NCI-H128 (cell line): Measurements from ENCODE around the gene HTRA1.

Source experiments
- DNase-seq: peaks from one replicate; lab custom pipeline; 2025; ENCODE audit not compliant: unreplicated experiment; lab: John Stamatoyannopoulos, UW

Gene HTRA1

DNA sequence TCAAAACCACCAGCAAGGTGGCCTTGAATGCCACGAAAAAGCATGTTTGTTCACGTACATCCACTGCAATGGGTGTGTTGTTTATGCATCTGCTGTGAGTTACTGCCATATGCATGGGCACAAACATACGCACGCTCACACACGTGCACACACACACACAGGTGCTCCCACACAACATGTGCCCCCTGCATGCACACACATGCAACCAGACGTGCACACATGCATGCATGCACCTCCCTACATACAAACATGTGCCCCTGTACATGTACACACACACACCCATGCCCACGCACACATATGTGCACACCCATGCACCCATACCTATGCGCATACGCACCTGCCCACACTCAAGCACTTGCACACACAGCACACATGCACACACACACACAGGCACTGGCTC is 89.1 kb downstream of the HTRA1 start:
- no peak for DNase-seq

DNA sequence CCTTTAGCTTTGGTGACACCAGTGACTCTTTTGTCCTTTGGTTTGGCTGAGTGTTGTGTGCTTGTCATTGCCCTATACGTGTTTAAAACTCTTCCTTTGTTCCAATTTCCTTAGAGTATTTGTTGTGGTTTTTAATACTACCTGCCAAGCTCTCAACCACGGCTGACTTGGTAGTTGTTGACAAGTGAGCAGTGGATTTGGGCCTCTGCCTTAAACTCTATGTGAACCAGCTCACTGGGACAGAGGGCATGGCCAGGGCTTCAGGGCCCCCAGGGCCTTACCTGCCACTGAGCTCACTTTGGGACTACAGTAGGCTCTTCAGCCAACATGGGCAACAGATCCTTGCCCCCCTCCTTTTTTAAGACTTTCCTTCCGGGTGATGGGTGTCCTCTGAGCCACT is 89.6 kb downstream of the HTRA1 start:
- DNase-seq, result no peak

DNA sequence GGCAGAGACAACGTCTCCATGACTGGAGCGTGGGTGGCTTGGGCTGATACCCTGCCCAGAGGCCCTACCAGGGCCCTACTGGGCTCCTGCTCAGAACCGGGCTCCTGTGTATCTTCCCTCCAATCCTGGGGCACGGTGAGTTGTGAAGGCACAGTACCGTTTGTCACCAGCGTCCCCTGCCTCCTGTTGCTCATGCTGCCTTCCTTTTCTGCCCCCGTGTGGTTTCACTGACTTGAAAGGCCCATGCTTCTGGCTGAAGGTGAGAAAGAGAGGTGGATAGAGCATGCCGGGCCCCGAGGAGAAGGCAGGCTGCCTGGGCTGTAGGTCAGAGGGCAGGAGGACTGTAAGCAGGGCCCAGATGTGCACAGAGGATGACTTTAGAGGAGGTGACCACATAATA is 90.1 kb downstream of the HTRA1 start:
- no peak for DNase-seq

DNA sequence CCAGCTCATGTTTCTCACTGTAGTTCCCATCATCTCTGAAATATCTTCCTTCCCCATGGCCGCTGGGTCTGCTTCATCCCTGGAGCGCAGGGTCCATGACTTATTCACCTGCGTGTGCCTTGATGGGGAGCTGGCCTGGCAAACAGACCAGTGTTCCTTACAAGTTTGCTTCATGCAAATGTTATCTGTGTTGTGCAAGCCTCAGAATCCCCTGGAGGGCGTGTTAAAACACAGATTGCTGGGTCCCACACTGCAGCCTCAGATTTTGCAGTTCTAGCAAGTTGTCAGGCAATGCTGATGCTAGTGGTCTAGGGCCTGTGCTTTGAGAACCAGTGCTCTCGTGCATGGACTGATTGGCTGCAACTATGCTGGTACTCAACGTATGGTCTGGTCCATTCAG is 92.0 kb downstream of the HTRA1 start:
- no peak for DNase-seq

DNA sequence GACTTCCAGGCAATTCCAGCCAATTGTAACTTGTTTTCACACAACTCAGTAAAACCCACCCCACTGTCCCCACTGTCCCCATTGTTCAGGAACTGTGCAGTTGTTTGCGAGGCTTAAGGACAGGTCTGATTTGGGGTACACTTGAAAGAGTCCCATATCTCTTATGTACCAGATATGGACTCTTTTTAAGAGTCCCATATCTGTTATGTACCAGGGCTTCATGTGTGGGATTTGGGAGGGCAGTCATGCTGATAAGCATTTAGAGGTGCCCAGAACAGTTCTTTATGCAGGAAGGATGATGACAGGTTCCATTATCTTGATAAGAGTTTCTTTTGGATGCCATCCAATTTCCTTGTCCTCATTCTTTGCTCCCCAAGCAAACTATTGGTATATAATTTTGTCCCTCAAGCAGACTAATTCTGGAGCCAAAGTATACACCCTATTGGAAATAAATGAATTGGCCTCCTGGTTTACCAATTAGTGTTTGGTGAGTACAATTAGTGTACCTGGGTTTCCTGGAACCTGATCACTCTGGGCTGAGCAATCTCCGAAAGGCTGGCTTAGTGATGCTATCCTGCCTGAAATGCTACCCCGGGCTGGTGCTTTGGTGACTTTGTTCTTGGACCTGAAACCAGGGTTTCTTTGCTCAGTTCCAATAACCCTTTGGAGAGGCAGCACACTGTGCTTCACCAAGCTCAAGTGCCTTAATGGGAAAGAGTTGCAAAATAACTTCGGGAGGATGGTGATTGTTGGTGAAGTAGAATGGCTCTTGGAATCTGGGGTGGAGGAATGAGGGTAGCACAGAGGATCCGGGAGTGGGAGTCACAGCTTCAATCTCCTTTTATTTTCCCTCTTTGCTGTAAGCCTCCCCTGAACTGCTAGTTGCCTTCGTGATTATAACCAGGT is 93.0 kb downstream of the HTRA1 start:
- no peak for DNase-seq

DNA sequence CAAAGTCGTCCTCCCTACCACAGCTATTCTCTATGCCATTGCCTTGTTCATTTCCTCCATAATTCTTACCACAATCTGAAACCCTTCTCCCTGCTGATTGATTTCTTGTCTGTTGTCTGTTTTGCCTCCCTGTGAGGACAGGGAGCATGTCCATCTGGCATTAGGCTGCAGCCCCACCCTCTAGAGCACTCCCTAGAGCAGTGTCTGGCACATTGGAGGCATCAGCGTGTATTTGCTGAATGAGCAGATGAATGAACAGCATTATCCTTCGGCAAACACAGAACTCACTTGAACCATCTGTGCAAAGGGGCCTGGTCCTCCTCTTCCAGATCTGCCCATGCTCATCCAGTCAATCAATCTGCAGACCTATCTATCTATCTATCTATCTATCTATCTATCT is 94.1 kb downstream of the HTRA1 start:
- DNase-seq, result no peak

DNA sequence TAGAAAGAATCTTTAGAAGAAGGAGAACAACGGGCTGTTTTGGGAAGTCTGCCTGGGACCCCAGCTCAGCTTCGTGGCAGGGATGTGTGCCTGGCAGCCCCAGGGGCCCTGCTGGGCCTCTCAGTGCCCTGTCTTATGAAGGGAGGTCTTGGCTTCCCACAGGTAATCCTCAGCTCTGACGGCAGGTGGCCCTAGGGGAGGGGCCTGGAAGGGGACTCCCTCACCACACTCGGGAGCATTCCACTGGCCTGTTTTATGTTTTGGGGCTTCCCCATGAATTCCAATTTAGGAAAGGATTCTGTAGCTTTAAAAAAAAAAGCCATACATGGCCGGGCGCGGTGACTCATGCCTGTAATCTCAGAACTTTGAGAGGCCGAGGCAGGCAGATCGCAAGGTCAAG is 96.2 kb downstream of the HTRA1 start:
- no peak for DNase-seq

DNA sequence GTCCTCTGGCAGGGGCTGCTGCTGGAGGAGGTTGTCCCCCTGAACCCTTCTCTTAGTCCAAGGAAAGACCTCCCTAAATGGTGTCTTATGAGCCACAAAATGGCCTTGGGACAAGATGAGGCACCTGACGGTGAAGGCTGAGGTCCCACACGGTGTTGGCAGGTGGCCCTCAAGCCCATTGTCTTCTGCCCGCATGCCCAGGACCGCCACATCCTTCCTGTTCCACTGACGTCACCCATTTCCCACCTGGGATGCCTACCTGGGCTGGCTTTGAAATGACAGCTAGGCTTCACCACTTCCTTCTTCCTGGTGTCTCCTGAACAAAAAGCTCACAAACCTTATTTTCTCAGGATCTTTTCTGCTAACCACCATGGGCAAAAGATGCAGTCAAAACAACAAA is 97.1 kb downstream of the HTRA1 start:
- DNase-seq, result no peak

DNA sequence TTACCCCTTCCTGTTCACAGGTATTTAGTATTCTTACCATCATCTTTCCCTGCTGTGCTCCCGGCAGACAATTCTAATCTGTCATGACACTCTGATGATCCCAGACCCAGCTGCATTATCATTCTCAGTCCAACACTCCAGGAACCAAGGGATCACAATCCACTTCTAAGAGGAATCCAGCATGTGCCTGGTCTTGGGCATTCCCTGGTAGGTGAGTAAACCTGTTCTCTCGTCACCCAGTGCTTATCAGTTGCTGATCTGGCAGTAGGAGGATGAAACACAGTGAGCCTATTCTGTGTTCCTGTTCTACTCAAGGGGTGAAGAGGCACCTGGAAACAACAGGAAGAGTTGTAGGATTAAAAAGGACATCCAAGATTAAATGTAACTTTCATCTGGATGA is 97.9 kb downstream of the HTRA1 start:
- DNase-seq, result no peak

DNA sequence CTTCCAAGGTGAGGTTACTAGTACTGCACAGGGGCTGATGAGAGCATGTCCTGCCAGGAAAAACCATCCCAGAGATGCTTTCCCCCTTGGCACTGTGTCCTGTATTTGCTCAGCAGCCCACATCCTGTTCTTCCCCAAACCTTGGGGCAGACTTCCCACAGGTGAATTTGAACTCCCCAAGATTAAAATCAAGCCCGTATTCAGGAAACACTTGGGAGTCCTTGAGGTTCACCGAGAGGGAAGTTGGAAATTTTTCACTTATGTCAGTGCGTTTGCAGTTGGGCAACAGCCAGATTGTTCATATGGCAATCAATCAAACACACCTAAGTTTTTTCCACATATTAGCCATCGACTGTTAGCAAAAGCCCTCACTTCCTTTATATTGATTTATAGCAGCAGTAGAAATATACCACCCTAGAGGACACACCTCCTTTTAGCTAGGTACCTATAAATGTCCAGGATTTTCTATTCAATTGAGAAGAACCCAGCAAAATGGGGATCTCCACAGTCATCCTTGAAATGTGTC is 99.0 kb downstream of the HTRA1 start, which contains the start of gene DMBT1:
Gene DMBT1 (plus strand): TSS at position 476 of the 526 bp plus-strand sequence. CDS start 17 bp downstream, at position 493.
- no peak for DNase-seq

DNA sequence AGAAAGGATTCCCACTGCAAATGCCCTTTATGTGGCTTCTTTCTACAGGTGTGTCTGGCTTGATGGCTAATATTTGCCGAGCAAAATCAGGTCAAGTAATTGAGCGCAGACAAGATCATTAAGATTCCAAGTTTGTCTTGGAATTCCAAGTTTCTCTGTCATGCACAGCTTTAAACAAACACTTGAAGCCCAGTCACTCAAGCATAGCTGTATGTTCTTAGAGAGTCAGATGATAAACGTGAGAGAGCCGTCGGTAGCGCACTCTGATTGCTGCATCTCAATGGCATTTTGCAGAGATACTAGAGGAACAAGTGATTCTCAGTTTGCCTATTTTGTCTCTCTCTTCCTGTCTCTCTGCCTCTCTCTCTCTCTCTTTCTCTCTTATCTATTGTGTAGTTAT is 99.9 kb downstream of the HTRA1 start:
- DNase-seq, result no peak

DNA sequence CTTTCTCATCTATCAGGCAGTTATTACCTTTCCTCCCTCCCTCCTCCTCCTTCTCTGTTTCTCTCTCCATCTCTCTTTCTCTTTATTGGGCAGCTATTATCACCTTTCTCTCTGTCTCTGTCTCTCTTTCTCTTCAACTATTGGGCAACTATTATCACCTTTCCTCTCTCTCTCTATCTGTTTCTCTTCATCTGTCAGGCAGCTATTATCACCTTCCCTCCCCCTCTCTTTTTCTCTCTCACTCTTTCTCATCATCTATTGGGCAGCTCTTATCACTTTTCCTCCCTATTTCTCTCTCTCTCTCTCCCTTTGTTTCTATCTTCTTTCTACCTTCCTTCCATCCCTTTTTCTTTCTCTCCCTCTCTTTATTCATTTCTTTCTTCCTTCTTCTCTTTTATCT is 100.4 kb downstream of the HTRA1 start:
- DNase-seq, result no peak
